Activated B cell treated with CpG ODN at 0.5 μM for 24 hours (primary cell): Measurements from ENCODE around the gene KRT37. TPM values are rescaled to one million over a fixed set of nuclear protein-coding genes. Genes with fewer than 3 reads are reported as not detected.
"Not testable (repeated sequence)": the region's sequence is repeated elsewhere in the genome, so short reads cannot be mapped to it uniquely, and the experiment has no call there.

Experiments
- ATAC-seq: fragments of 200-7000 bp; cut with Tn5 transposase; one replicate; pipeline ENCODE4 v1.10.0; 2021; ENCODE audit warnings: low read depth, mild to moderate bottlenecking, moderate library complexity
- CTCF ChIA-PET: fragments of 350-600 bp; sonication (Branson Sonifier 250); formaldehyde crosslinking; loops from one replicate; lab custom pipeline; 2021; ENCODE audit warnings: antibody characterized with exemption; lab: Charles Lee
- POLR2A ChIA-PET: fragments of 350-600 bp; sonication (Branson Sonifier 250); formaldehyde crosslinking; loops from one replicate; lab custom pipeline; 2021; ENCODE audit warnings: antibody characterized with exemption; lab: Charles Lee
- DNase-seq: peaks from one replicate; pipeline ENCODE4 v3.0.0; 2022
- H3K27ac Mint-ChIP-seq: one replicate; pipeline ENCODE4 v1.8.0; 2020; ENCODE audit warnings: mixed read lengths
- H3K27me3 Mint-ChIP-seq: one replicate; pipeline ENCODE4 v1.8.0; 2021; ENCODE audit warnings: mixed read lengths
- H3K36me3 Mint-ChIP-seq: one replicate; pipeline ENCODE4 v1.8.0; 2021; ENCODE audit warnings: low read depth, mixed read lengths
- H3K4me1 Mint-ChIP-seq: one replicate; pipeline ENCODE4 v1.8.0; 2021; ENCODE audit warnings: mixed read lengths
- H3K4me3 Mint-ChIP-seq: one replicate; pipeline ENCODE4 v1.8.0; 2020; ENCODE audit warnings: mild to moderate bottlenecking, mixed read lengths
- H3K9me3 Mint-ChIP-seq: one replicate; pipeline ENCODE4 v1.8.0; 2020; ENCODE audit warnings: mixed read lengths
- CTCF ChIP-seq: fragments of 200-600 bp; IDR thresholded peaks from one replicate; pipeline ENCODE4 v1.8.0; 2022; ENCODE audit warnings: antibody characterized with exemption, mild to moderate bottlenecking
- intact Hi-C: fragments of 100-400 bp; cut with micrococcal nuclease; formaldehyde crosslinking; loops from one replicate; pipeline ENCODE4 v1.15.1; 2024
- total RNA-seq: library from RNA; stranded (reverse); gene quantifications from 2 replicates; pipeline ENCODE4 v1.2.3, GENCODE V29; 2022

The KRT37 gene
- total RNA-seq, 1 donor from 2014 or later, result not detected

- peaks cover 2% of the 10 kb centered on the region for H3K27me3 Mint-ChIP-seq
- H3K4me1 Mint-ChIP-seq, result no peaks in the 10 kb centered on the region
- no peak for ATAC-seq
- intact Hi-C loops, result no loop called here
- H3K9me3 Mint-ChIP-seq, result no peaks in the 10 kb centered on the region
- no peaks in the 10 kb centered on the region for H3K36me3 Mint-ChIP-seq
- ChIA-PET POLR2A (no interaction called here), CTCF (no interaction called here)
- H3K4me3 Mint-ChIP-seq, result no peak overlapping the region
- no peak for TF ChIP-seq CTCF
- no peak for DNase-seq
- no peak overlapping the region for H3K27ac Mint-ChIP-seq
Measured at GRCh38 chr17:41434005-41434404, 9.6 kb upstream of the KRT37 start.

DNA sequence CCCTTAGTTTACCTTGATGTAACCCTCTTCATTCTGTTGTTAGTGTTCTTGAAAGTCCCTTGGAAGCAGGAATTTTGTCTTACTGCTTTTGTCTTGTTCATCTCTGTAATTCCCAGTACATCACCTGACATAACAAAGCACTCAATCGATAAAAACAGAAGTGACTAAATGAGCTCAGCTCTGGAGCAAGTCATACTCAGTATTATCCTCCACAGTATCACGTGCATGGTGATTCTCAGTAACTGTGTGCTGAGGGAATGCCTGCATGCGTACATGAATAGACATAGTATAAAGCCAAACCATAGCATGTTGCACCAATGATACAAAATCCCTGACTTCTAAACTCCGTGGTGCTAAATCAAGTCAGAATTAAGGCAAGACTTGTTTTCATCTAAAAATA, 9.2 kb upstream of the KRT37 start:
- no peak overlapping the region for H3K4me3 Mint-ChIP-seq
- ChIA-PET CTCF (interaction anchor here (0.6 kb wide), 1 partner anchor 255 kb away, joined by 3 read pairs; no protein-coding TSS in a partner anchor), POLR2A (no interaction called here)
- H3K9me3 Mint-ChIP-seq, result no peaks in the 10 kb centered on the region
- ATAC-seq, result no peak
- intact Hi-C loops, result no loop called here
- H3K4me1 Mint-ChIP-seq, result no peaks in the 10 kb centered on the region
- peaks cover 6% of the 10 kb centered on the region for H3K27me3 Mint-ChIP-seq
- no peak overlapping the region for H3K27ac Mint-ChIP-seq
- DNase-seq, result no peak
- no peaks in the 10 kb centered on the region for H3K36me3 Mint-ChIP-seq
- no peak for TF ChIP-seq CTCF

- intact Hi-C loops, DNase-seq, H3K27ac Mint-ChIP-seq, ATAC-seq, H3K9me3 Mint-ChIP-seq, H3K4me1 Mint-ChIP-seq, H3K4me3 Mint-ChIP-seq, H3K36me3 Mint-ChIP-seq, POLR2A ChIA-PET, CTCF ChIA-PET, H3K27me3 Mint-ChIP-seq: not testable (repeated sequence)
Measured at GRCh38 chr17:41430376-41430775, 6.0 kb upstream of the KRT37 start.

DNA sequence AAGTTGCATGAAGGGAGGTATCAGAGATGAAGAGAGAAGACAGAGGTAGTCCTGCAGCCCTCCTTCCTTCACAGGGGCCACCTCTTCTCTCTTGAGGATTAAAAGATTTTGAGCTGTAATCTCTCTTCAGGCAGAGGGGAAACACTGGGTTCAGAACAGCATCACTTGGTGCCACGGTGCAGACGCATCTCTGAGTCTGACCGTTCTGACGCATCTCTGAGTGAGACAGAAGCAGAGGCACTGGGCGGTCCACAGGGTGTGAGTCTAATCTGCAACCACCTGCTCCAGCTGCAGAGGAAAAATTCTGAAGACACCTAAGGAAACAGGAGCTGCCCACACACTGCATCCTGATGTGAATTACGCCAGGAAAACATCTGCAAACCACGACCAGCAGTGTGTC, 5.3 kb upstream of the KRT37 start:
- no peaks in the 10 kb centered on the region for H3K9me3 Mint-ChIP-seq
- POLR2A ChIA-PET, result no interaction called here
- TF ChIP-seq CTCF, result no peak
- H3K4me3 Mint-ChIP-seq, result no peak overlapping the region
- no peak for ATAC-seq
- no peak overlapping the region for H3K27ac Mint-ChIP-seq
- DNase-seq, result no peak
- H3K27me3 Mint-ChIP-seq, result peaks cover 8% of the 10 kb centered on the region
- CTCF ChIA-PET, result no interaction called here
- no peaks in the 10 kb centered on the region for H3K4me1 Mint-ChIP-seq
- no peaks in the 10 kb centered on the region for H3K36me3 Mint-ChIP-seq
- intact Hi-C loops, result no loop called here

GRCh38 chr17:41428591-41429291, 4.4 kb upstream of the KRT37 start:
- DNase-seq, result no peak
- no peak for ATAC-seq
- CTCF ChIA-PET, result no interaction called here
- Mint-ChIP-seq H3K4me3 (no peak overlapping the region), H3K27ac (no peak overlapping the region), H3K27me3 (peaks cover 9% of the 10 kb centered on the region), H3K36me3 (no peaks in the 10 kb centered on the region), H3K4me1 (no peaks in the 10 kb centered on the region), H3K9me3 (no peaks in the 10 kb centered on the region)
- TF ChIP-seq CTCF, result no peak
- intact Hi-C loops, result no loop called here
- POLR2A ChIA-PET, result no interaction called here

DNA sequence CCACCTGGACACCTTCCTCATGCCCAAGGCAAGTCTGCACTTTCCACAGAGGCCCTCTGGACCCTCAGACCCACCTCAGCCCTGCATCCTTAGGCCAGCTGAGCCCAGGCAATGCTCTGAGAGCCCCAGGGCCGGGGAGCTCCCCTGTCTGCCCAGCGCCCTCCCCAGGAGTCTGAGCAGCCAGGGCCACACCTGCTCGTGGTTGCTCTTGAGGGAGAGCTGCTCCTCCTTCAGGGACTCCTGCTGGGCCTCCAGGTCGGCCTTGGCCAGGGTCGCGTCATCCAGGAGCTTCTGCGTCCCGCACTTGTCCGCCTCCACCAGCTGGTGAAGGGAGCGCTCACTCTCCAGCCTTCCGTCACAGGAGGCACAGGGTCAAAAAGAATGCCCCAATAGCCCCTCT, 1.8 kb downstream of the KRT37 start:
- H3K27ac Mint-ChIP-seq, H3K4me3 Mint-ChIP-seq, ATAC-seq, POLR2A ChIA-PET, H3K4me1 Mint-ChIP-seq, CTCF ChIA-PET, DNase-seq, H3K36me3 Mint-ChIP-seq, H3K9me3 Mint-ChIP-seq, intact Hi-C loops, H3K27me3 Mint-ChIP-seq: not testable (repeated sequence)
